ENCODE data around the gene FBN1. TPM values are rescaled to one million over a fixed set of nuclear protein-coding genes. Genes with fewer than 3 reads are reported as not detected.

FBN1 gene
- total RNA-seq, 1 donor: 1,556 TPM

DNA sequence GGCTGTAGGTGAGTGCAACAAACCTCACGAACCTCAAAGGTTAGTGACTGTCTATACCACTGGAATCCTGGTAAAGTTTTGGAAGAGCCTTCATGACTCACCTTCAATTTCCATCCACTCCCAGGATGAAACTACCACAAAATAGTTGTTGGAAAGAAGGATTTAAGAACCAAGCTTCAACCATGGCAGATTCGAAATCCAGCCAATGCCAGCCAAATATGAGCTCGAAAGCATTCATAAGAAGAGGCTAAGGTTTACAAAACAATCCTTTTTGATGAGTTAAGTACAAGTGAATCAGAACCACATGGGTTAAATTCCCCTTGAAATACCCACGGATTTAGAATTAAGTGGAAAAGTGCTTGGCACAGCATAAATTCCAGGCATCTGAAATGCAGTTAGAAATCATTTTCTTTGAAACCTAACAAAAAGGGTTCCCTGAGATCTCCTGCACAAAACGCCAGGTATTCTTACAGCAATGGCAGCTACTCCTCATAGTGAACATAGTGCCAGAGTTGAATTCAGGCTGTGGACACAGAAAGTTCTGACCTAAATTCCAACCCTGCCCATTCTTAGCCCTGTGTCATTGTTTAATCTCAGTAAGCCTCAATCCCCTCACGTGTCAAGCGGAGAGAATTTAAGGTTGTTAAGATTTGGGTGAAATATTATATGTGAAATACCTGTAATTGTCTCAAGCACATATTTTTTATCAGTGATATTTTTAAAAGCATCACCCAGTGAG, 89.2 kb downstream of the FBN1 start:
- peaks cover 73% of the 10 kb centered on the region for H3K4me1 ChIP-seq (ENCODE audit: insufficient read depth, low read length)

DNA sequence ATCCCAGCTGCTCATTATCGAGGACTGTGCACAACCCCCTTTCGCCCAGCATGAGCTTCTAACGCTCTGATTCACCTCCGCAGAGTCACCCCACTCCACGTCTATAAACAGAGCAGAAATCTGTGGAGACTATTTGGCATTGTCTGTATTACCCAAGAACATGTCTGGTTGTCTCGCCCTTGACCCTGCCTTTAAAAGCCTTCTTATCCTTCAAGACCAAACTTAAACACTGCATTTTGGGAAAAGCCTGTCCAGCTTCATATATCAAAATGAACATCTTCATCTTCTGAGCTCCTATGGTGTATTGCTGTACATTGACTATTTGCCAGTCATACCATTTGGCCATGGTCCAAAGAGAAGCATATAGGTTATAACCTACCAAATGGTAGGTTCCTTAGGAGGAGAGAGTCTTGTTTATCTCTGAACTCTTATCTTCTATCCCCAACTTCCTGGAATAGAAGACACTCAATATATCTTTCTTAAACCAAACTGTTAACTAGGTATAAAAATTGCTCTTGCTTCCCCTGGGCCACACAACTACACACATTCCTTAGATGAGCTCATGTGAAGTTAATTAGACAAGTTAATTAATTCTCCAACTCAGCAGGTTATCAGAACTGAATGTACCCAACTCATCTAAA, 90.1 kb downstream of the FBN1 start:
- TF ChIP-seq, protein P1, sequence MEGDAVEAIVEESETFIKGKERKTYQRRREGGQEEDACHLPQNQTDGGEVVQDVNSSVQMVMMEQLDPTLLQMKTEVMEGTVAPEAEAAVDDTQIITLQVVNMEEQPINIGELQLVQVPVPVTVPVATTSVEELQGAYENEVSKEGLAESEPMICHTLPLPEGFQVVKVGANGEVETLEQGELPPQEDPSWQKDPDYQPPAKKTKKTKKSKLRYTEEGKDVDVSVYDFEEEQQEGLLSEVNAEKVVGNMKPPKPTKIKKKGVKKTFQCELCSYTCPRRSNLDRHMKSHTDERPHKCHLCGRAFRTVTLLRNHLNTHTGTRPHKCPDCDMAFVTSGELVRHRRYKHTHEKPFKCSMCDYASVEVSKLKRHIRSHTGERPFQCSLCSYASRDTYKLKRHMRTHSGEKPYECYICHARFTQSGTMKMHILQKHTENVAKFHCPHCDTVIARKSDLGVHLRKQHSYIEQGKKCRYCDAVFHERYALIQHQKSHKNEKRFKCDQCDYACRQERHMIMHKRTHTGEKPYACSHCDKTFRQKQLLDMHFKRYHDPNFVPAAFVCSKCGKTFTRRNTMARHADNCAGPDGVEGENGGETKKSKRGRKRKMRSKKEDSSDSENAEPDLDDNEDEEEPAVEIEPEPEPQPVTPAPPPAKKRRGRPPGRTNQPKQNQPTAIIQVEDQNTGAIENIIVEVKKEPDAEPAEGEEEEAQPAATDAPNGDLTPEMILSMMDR (IDR thresholded peaks at IDR 0.05; ENCODE audit: extremely low read depth, low read depth, low read length): no peak
- H3K27ac ChIP-seq (ENCODE audit: low read depth, low read length): peak overlapping the region; percentile 55
- H4K20me1 ChIP-seq (ENCODE audit: insufficient read depth, low read length): peaks cover 31% of the 10 kb centered on the region
- H3K9me3 ChIP-seq (ENCODE audit: low read depth, low read length): no peaks in the 10 kb centered on the region
- no peak overlapping the region for H2AFZ ChIP-seq (ENCODE audit: low read length)
- peaks cover 98% of the 10 kb centered on the region for H3K79me2 ChIP-seq (ENCODE audit: insufficient read depth, low read length)
- no peak overlapping the region for H3K4me2 ChIP-seq (ENCODE audit: insufficient read depth, low read length)
- DNase-seq (ENCODE audit: insufficient read length, low spot score, missing footprints): no peak
- H3K4me3 ChIP-seq (ENCODE audit: insufficient read depth, low read length): no peak overlapping the region
- peaks cover 30% of the 10 kb centered on the region for H3K36me3 ChIP-seq (ENCODE audit: insufficient read depth, low read length)
- H3K27me3 ChIP-seq (ENCODE audit: insufficient read depth, low read length): no peaks in the 10 kb centered on the region
- H3K4me1 ChIP-seq (ENCODE audit: insufficient read depth, low read length): peaks cover 65% of the 10 kb centered on the region

More for the DNA sequence above, 89.2 kb downstream of the FBN1 start:
- H4K20me1 ChIP-seq (ENCODE audit: insufficient read depth, low read length): peaks cover 31% of the 10 kb centered on the region
- H2AFZ ChIP-seq (ENCODE audit: low read length): no peak overlapping the region
- H3K27ac ChIP-seq (ENCODE audit: low read depth, low read length): peak overlapping the region; percentile 55
- H3K36me3 ChIP-seq (ENCODE audit: insufficient read depth, low read length): peaks cover 26% of the 10 kb centered on the region
- no peaks in the 10 kb centered on the region for H3K9me3 ChIP-seq (ENCODE audit: low read depth, low read length)
- H3K79me2 ChIP-seq (ENCODE audit: insufficient read depth, low read length): peaks cover 98% of the 10 kb centered on the region
- no peaks in the 10 kb centered on the region for H3K27me3 ChIP-seq (ENCODE audit: insufficient read depth, low read length)
- H3K4me2 ChIP-seq (ENCODE audit: insufficient read depth, low read length): no peak overlapping the region
- no peak overlapping the region for H3K4me3 ChIP-seq (ENCODE audit: insufficient read depth, low read length)
- TF ChIP-seq, protein P1 (IDR thresholded peaks at IDR 0.05; ENCODE audit: extremely low read depth, low read depth, low read length): no peak
- no peak for DNase-seq (ENCODE audit: insufficient read length, low spot score, missing footprints)

DNA sequence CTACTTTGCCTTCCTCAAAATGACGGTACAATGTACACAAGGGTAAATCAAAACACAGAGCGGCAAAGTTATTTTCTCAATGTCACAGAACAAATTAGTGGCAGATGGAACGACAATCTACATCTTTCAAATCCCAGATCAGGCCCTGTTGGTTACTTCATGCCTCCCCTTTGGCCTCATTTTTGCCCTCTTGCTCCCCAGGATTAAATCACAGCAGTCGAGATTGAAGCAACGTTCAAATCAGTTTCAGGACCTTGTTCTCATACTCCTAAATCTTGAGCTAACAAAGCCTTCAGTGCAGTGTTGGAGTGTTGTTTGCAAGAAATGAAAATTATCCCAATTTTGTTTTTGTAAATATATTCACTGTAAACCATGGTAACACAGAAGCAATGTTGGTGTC, 91.4 kb downstream of the FBN1 start:
- Histone ChIP-seq H3K79me2 (ENCODE audit: insufficient read depth, low read length) (peaks cover 98% of the 10 kb centered on the region), H3K36me3 (ENCODE audit: insufficient read depth, low read length) (peaks cover 35% of the 10 kb centered on the region), H4K20me1 (ENCODE audit: insufficient read depth, low read length) (peaks cover 28% of the 10 kb centered on the region), H3K4me3 (ENCODE audit: insufficient read depth, low read length) (no peak overlapping the region), H2AFZ (ENCODE audit: low read length) (no peak overlapping the region), H3K4me1 (ENCODE audit: insufficient read depth, low read length) (peaks cover 63% of the 10 kb centered on the region), H3K4me2 (ENCODE audit: insufficient read depth, low read length) (peak overlapping the region; percentile 37), H3K27ac (ENCODE audit: low read depth, low read length) (peak overlapping the region; percentile 55), H3K9me3 (ENCODE audit: low read depth, low read length) (no peaks in the 10 kb centered on the region), H3K27me3 (ENCODE audit: insufficient read depth, low read length) (no peaks in the 10 kb centered on the region)
- DNase-seq (ENCODE audit: insufficient read length, low spot score, missing footprints): no peak
- TF ChIP-seq, protein P1 (IDR thresholded peaks at IDR 0.05; ENCODE audit: extremely low read depth, low read depth, low read length): no peak

DNA sequence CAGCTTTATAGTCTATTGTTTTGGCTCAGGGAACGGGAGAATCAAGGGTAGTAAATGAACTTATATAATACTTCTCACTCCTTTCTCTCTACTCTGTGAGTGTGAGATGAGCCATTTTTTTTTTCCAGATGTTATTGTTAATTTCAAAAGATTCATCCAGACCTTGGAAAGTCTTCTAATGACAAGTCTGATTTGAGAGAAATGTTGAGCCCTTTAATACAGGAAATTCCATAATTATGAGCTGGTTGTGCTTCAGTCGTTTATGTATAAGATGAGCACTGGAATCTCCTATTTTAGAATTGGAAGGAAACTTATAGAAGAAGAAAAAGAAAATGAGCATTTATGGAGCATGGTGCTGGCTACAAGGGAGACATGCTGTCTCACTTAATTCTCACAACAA, 92.0 kb downstream of the FBN1 start:
- Histone ChIP-seq H3K4me1 (ENCODE audit: insufficient read depth, low read length) (peaks cover 61% of the 10 kb centered on the region), H3K27ac (ENCODE audit: low read depth, low read length) (peak overlapping the region; percentile 55), H3K36me3 (ENCODE audit: insufficient read depth, low read length) (peaks cover 33% of the 10 kb centered on the region), H3K79me2 (ENCODE audit: insufficient read depth, low read length) (peaks cover 98% of the 10 kb centered on the region), H3K4me2 (ENCODE audit: insufficient read depth, low read length) (peak overlapping the region; percentile 37), H4K20me1 (ENCODE audit: insufficient read depth, low read length) (peaks cover 23% of the 10 kb centered on the region), H3K4me3 (ENCODE audit: insufficient read depth, low read length) (no peak overlapping the region), H3K27me3 (ENCODE audit: insufficient read depth, low read length) (no peaks in the 10 kb centered on the region), H2AFZ (ENCODE audit: low read length) (no peak overlapping the region), H3K9me3 (ENCODE audit: low read depth, low read length) (no peaks in the 10 kb centered on the region)
- DNase-seq (ENCODE audit: insufficient read length, low spot score, missing footprints): no peak
- TF ChIP-seq, protein P1 (IDR thresholded peaks at IDR 0.05; ENCODE audit: extremely low read depth, low read depth, low read length): no peak
